Endodermal cell (in vitro differentiated cells): ENCODE data around the gene HOXD10. TPM values are rescaled to one million over a fixed set of nuclear protein-coding genes. Genes with fewer than 3 reads are reported as not detected.

Experiments
- DNase-seq: peaks from one replicate; pipeline ENCODE4 v3.0.0-alpha.2; 2017
- H3K27ac ChIP-seq: 2 replicates; pipeline ENCODE4 v1.5.1; 2013; ENCODE audit warnings: mild to moderate bottlenecking, low read depth, low read length, moderate library complexity
- H3K27me3 ChIP-seq: 2 replicates; pipeline ENCODE4 v1.6.1; 2013; ENCODE audit warnings: mild to moderate bottlenecking, low read length, moderate library complexity; ENCODE audit not compliant: insufficient read depth, control insufficient read depth, poor library complexity, severe bottlenecking
- H3K36me3 ChIP-seq: 2 replicates; pipeline ENCODE4 v1.7.0; 2013; ENCODE audit warnings: mild to moderate bottlenecking, low read length, moderate library complexity; ENCODE audit not compliant: control insufficient read depth, insufficient read depth
- H3K4me1 ChIP-seq: one replicate; pipeline ENCODE4 v1.7.0; 2013; ENCODE audit warnings: low read length; ENCODE audit not compliant: control insufficient read depth, insufficient read depth
- H3K4me3 ChIP-seq: 2 replicates; pipeline ENCODE4 v1.5.1; 2013; ENCODE audit warnings: mild to moderate bottlenecking, low read length, moderate library complexity
- H3K9ac ChIP-seq: 2 replicates; pipeline ENCODE4 v1.6.1; 2013; ENCODE audit warnings: mild to moderate bottlenecking, low read length, moderate library complexity; ENCODE audit not compliant: poor library complexity, severe bottlenecking; ENCODE audit errors: extremely low read depth
- H3K9me3 ChIP-seq: 2 replicates; pipeline ENCODE4 v1.6.1; 2013; ENCODE audit warnings: mild to moderate bottlenecking, low read length, moderate library complexity; ENCODE audit not compliant: control insufficient read depth
- H3K27ac Mint-ChIP-seq: 2 replicates; pipeline ENCODE4 v1.8.0; 2020; ENCODE audit warnings: mixed read lengths
- H3K27me3 Mint-ChIP-seq: 2 replicates; pipeline ENCODE4 v1.8.0; 2021; ENCODE audit warnings: mild to moderate bottlenecking, mixed read lengths; ENCODE audit not compliant: insufficient read depth
- H3K36me3 Mint-ChIP-seq: 2 replicates; pipeline ENCODE4 v1.8.0; 2020; ENCODE audit warnings: low read depth, mixed read lengths
- H3K4me1 Mint-ChIP-seq: 2 replicates; pipeline ENCODE4 v1.8.0; 2020; ENCODE audit warnings: mixed read lengths
- H3K4me3 Mint-ChIP-seq: 2 replicates; pipeline ENCODE4 v1.8.0; 2020; ENCODE audit warnings: mild to moderate bottlenecking, moderate library complexity, mixed read lengths
- H3K9me3 Mint-ChIP-seq: 2 replicates; pipeline ENCODE4 v1.8.0; 2020; ENCODE audit warnings: mild to moderate bottlenecking, mixed read lengths
- CTCF ChIP-seq: fragments of 200-600 bp; sonication (generic); conservative IDR thresholded peaks from 2 replicates; pipeline ENCODE4 v1.5.0; 2021; ENCODE audit warnings: antibody characterized with exemption, mild to moderate bottlenecking
- WGBS, 2 experiments: methylation state at CpG; one replicate each; pipeline versions ENCODE4 v1.1.5 to v1.1.7; 2013; ENCODE audit warnings: missing lambda C conversion rate in 2 of 2, mixed read lengths in 1 of 2; ENCODE audit not compliant: insufficient coverage in 1 of 2, insufficient read length in 1 of 2; 5-methylcytosine and 5-hydroxymethylcytosine counted together
- total RNA-seq, 2 donors: library from RNA; stranded (reverse); fragmentation: NEBNext Ultra II Directional in 1 of 2; extraction: Animal tissue kit (Norgen Biotek cat#: 25700) in 1 of 2; gene quantifications; 2 replicates in 1 of 2; 3 replicates in 1 of 2; pipeline ENCODE4 v1.2.1, GENCODE V29; 2021

The HOXD10 gene
- total RNA-seq, 2 donors from 2014 or later: not detected

- Mint-ChIP-seq H3K36me3 (no peaks in the 10 kb centered on the region), H3K4me1 (peaks cover 8% of the 10 kb centered on the region), H3K9me3 (no peaks in the 10 kb centered on the region), H3K4me3 (no peak overlapping the region), H3K27ac (no peak overlapping the region), H3K27me3 (peaks cover 95% of the 10 kb centered on the region)
- 0 to 5% methylated on average over 2 to 9 of the region's 13 CpGs for WGBS, 2 experiments
- Histone ChIP-seq H3K27me3 (peaks cover 100% of the 10 kb centered on the region), H3K27ac (no peak overlapping the region), H3K9me3 (no peaks in the 10 kb centered on the region), H3K4me1 (no peaks in the 10 kb centered on the region), H3K9ac (no peak overlapping the region), H3K4me3 (no peak overlapping the region), H3K36me3 (no peaks in the 10 kb centered on the region)
- DNase-seq: peak; percentile 83
- TF ChIP-seq CTCF: peak; percentile 94
Measured at GRCh38 chr2:176126929-176127773, 10.6 kb downstream of the HOXD10 start.

DNA sequence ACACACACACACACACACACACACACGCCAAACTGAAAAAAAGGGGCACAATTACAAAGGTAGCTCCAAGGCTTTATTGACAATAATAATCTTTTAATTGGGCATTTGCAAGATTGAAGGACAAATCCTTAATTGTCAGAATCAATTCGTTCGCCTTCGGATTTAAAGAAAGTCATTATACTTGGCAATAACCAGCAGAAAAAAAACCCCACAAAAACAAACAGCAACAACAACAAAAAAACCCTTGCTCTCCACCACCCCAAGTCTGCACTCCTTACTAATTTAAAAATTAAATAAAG lies 11.1 kb downstream of the HOXD10 start:
- H3K9me3 ChIP-seq: no peaks in the 10 kb centered on the region
- H3K27ac ChIP-seq: no peak overlapping the region
- Mint-ChIP-seq H3K27ac (no peak overlapping the region), H3K4me3 (no peak overlapping the region), H3K27me3 (peaks cover 95% of the 10 kb centered on the region), H3K4me1 (peaks cover 12% of the 10 kb centered on the region), H3K36me3 (no peaks in the 10 kb centered on the region), H3K9me3 (no peaks in the 10 kb centered on the region)
- H3K4me3 ChIP-seq: no peak overlapping the region
- H3K4me1 ChIP-seq: no peaks in the 10 kb centered on the region
- H3K36me3 ChIP-seq: no peaks in the 10 kb centered on the region
- TF ChIP-seq CTCF: no peak
- H3K9ac ChIP-seq: no peak overlapping the region
- DNase-seq: no peak
- WGBS, 2 experiments: 23 to 36% methylated on average over 3 to 4 of the region's 4 CpGs
- H3K27me3 ChIP-seq: peaks cover 100% of the 10 kb centered on the region

GRCh38 chr2:176128172-176128981 lies 11.8 kb downstream of the HOXD10 start:
- Mint-ChIP-seq H3K4me1 (peaks cover 12% of the 10 kb centered on the region), H3K27ac (no peak overlapping the region), H3K36me3 (no peaks in the 10 kb centered on the region), H3K27me3 (peaks cover 96% of the 10 kb centered on the region), H3K4me3 (peak overlapping the region; percentile 33), H3K9me3 (no peaks in the 10 kb centered on the region)
- Histone ChIP-seq H3K27me3 (peaks cover 100% of the 10 kb centered on the region), H3K27ac (no peak overlapping the region), H3K36me3 (no peaks in the 10 kb centered on the region), H3K4me3 (peak overlapping the region; percentile 38), H3K4me1 (no peaks in the 10 kb centered on the region), H3K9me3 (no peaks in the 10 kb centered on the region), H3K9ac (no peak overlapping the region)
- DNase-seq: peak; percentile 82
- TF ChIP-seq CTCF: no peak
- WGBS, 2 experiments: 4 to 11% methylated on average over 14 to 47 of the region's 49 CpGs
